Ovary (tissue), 9 donors: ENCODE data around the gene POLR3B. TPM values are rescaled to one million over a fixed set of nuclear protein-coding genes. Genes with fewer than 3 reads are reported as not detected.

Experiments used
- DNase-seq, 5 donors: peaks; one replicate each; pipeline ENCODE4 v3.0.0-alpha.2; 2019 to 2020
- H3K27ac ChIP-seq, 2 donors: fragments of 200-600 bp; one replicate each; pipeline versions ENCODE4 v1.5.1 to v1.8.0; 2019 to 2022
- H3K27me3 ChIP-seq: fragments of 200-600 bp; one replicate; pipeline ENCODE4 v1.8.0; 2022
- H3K36me3 ChIP-seq: fragments of 200-600 bp; sonication (generic); one replicate; pipeline ENCODE4 v1.5.1; 2019
- H3K4me1 ChIP-seq: one replicate; pipeline ENCODE4 v1.8.1; 2013; ENCODE audit warnings: mild to moderate bottlenecking, moderate library complexity; ENCODE audit not compliant: insufficient read depth
- H3K4me3 ChIP-seq: fragments of 200-600 bp; sonication (generic); one replicate; pipeline ENCODE4 v1.5.1; 2017
- H3K9me3 ChIP-seq, 2 donors: fragments of 200-600 bp in 1 of 2; sonication (generic) in 1 of 2; one replicate each; pipeline versions ENCODE4 v1.5.1 to v1.8.1; 2013 to 2019; ENCODE audit warnings: mild to moderate bottlenecking in 1 of 2, moderate library complexity in 1 of 2
- CTCF ChIP-seq, 3 donors: fragments of 450-650 bp in 2 of 3; fragments of 200-600 bp in 1 of 3; IDR thresholded peaks; one replicate each; pipeline versions ENCODE4 v1.5.1 to v1.8.0; 2016 to 2022; ENCODE audit warnings: antibody characterized with exemption in 3 of 3, mild to moderate bottlenecking in 1 of 3
- EP300 ChIP-seq: sonication (generic); formaldehyde crosslinking; IDR thresholded peaks from one replicate; pipeline ENCODE4 v1.6.1; 2017; ENCODE audit warnings: antibody characterized with exemption
- POLR2A ChIP-seq: fragments of 450-650 bp; IDR thresholded peaks from one replicate; pipeline ENCODE4 v1.6.1; 2017; ENCODE audit warnings: antibody characterized with exemption, mild to moderate bottlenecking, moderate library complexity
- WGBS, 3 donors: extraction: QIAGEN DNeasy Blood & Tissue Kit in 1 of 3; methylation state at CpG; one replicate each; pipeline versions ENCODE4 v1.1.5 to v1.1.7; 2013 to 2017; 5-methylcytosine and 5-hydroxymethylcytosine counted together
- intact Hi-C, 4 donors: fragments of 100-400 bp; cut with DNase I; formaldehyde crosslinking; loops; one replicate each; pipeline versions ENCODE4 v1.11.0 to v1.15.1; 2022 to 2023
- polyA plus RNA-seq, 2 donors: library from polyadenylated mRNA; stranded (reverse); fragments of 200-250 nt in 1 of 2; fragments of 350-450 nt in 1 of 2; fragmentation: Illumina TruSeq in 1 of 2; extraction: RNeasy Lipid Tissue Mini Kit (QIAGEN cat#74804) in 1 of 2; gene quantifications; one replicate each; pipeline ENCODE4 v1.2.3, GENCODE V29; 2013 to 2014
- total RNA-seq, 7 donors: library from RNA; depleted of rRNA in 2 of 7; stranded (reverse); fragments of >200 nt in 2 of 7; fragmentation: NEBNext Ultra II Directional in 3 of 7; extraction: Animal tissue kit (Norgen Biotek cat#: 25700) in 3 of 7; gene quantifications; one replicate each; pipeline versions ENCODE4 v1.1.0 to v1.2.4, GENCODE V29; 2016 to 2023
- donor health status: DM: no; HTN: no; CAD: no; lungs with moderate emphysema.
- donor health status: DM: no; HTN: no; CAD: no.
- donor health status: Bipolar disorder and iron deficiency.
- donor health status: DM: yes; HTN: yes; CAD: no.
- donor health status: DM: no; HTN: no; CAD: no.
- donor health status: DM: yes; HTN: yes; CAD: no.

The POLR3B gene
- total and polyA plus RNA-seq, 9 donors = 3.1 to 15.7 (median 9.7) TPM

- intact Hi-C loops = no loop called here
- 91 to 98% (median 95%) methylated on average over 2 of the region's 2 CpGs for WGBS, 3 donors
- H3K36me3 ChIP-seq = no peaks in the 10 kb centered on the region
These were observed 151.4 kb downstream of the POLR3B start for GRCh38 chr12:106508966-106509365.

GRCh38 chr12:106511365-106511764 lies 153.8 kb downstream of the POLR3B start:
- no peak for DNase-seq
- TF ChIP-seq CTCF (IDR thresholded peaks at IDR 0.05) = no peak
- no peak for TF ChIP-seq EP300
- TF ChIP-seq POLR2A = no peak
- no peak overlapping the region for H3K27ac ChIP-seq
- WGBS, 3 donors = 56 to 62% (median 60%) methylated on average over 5 of the region's 5 CpGs
- H3K9me3 ChIP-seq = no peaks in the 10 kb centered on the region
- no peak overlapping the region for H3K4me3 ChIP-seq
- intact Hi-C loops = no loop called here
- no peaks in the 10 kb centered on the region for H3K36me3 ChIP-seq
- no peaks in the 10 kb centered on the region for H3K4me1 ChIP-seq
- no peaks in the 10 kb centered on the region for H3K27me3 ChIP-seq

More at GRCh38 chr12:106508966-106509365, 151.4 kb downstream of the POLR3B start:
- TF ChIP-seq EP300 = no peak
- TF ChIP-seq POLR2A = no peak
- TF ChIP-seq CTCF (IDR thresholded peaks at IDR 0.05) = no peak
- Histone ChIP-seq H3K4me3 (no peak overlapping the region), H3K27me3 (no peaks in the 10 kb centered on the region), H3K4me1 (no peaks in the 10 kb centered on the region), H3K9me3 (no peaks in the 10 kb centered on the region), H3K27ac (no peak overlapping the region)
- no peak for DNase-seq

GRCh38 chr12:106517314-106517713 lies 159.8 kb downstream of the POLR3B start:
- no peaks in the 10 kb centered on the region for H3K27me3 ChIP-seq
- H3K27ac ChIP-seq = no peak overlapping the region
- WGBS, 3 donors = 97 to 98% (median 97%) methylated on average over 1 of the region's 1 CpG
- H3K9me3 ChIP-seq = no peaks in the 10 kb centered on the region
- intact Hi-C loops = no loop called here
- H3K36me3 ChIP-seq = no peaks in the 10 kb centered on the region
- no peak overlapping the region for H3K4me3 ChIP-seq
- no peaks in the 10 kb centered on the region for H3K4me1 ChIP-seq
- no peak for DNase-seq
- TF ChIP-seq POLR2A (no peak), EP300 (no peak), CTCF (IDR thresholded peaks at IDR 0.05) (no peak)

GRCh38 chr12:106519607-106520021 lies 162.1 kb downstream of the POLR3B start:
- no peak for DNase-seq
- intact Hi-C loops = no loop called here
- Histone ChIP-seq H3K27ac (no peak overlapping the region), H3K9me3 (no peaks in the 10 kb centered on the region), H3K4me3 (no peak overlapping the region), H3K4me1 (no peaks in the 10 kb centered on the region), H3K27me3 (no peaks in the 10 kb centered on the region), H3K36me3 (no peaks in the 10 kb centered on the region)
- no peak for TF ChIP-seq EP300
- TF ChIP-seq POLR2A = no peak
- TF ChIP-seq CTCF (IDR thresholded peaks at IDR 0.05) = no peak
- WGBS, 3 donors = 19 to 21% (median 20%) methylated on average over 9 of the region's 9 CpGs

- WGBS, 3 donors = 92 to 95% (median 92%) methylated on average over 4 of the region's 4 CpGs
- intact Hi-C loops = no loop called here
- DNase-seq = no peak
These were observed 164.4 kb downstream of the POLR3B start for GRCh38 chr12:106521901-106522300.

More at GRCh38 chr12:106521901-106522300, 164.4 kb downstream of the POLR3B start:
- Histone ChIP-seq H3K27ac (no peak overlapping the region), H3K4me3 (no peak overlapping the region), H3K4me1 (no peaks in the 10 kb centered on the region), H3K27me3 (no peaks in the 10 kb centered on the region), H3K9me3 (no peaks in the 10 kb centered on the region), H3K36me3 (no peaks in the 10 kb centered on the region)
- TF ChIP-seq POLR2A = no peak
- no peak for TF ChIP-seq EP300
- no peak for TF ChIP-seq CTCF (IDR thresholded peaks at IDR 0.05)
